H1 (cell line): Measurements from ENCODE around the gene SPIRE2. TPM values are rescaled to one million over a fixed set of nuclear protein-coding genes. Genes with fewer than 3 reads are reported as not detected.

ENCODE experiments used
- CTCF ChIA-PET: fragments of 300-600 bp; sonication (Branson Sonifier 250); formaldehyde crosslinking; loops from one replicate; lab custom pipeline; 2021; ENCODE audit not compliant: partially characterized antibody; lab: Charles Lee
- POLR2A ChIA-PET: fragments of 300-600 bp; sonication (Branson Sonifier 250); formaldehyde crosslinking; loops from one replicate; lab custom pipeline; 2021; ENCODE audit warnings: inconsistent platforms; ENCODE audit not compliant: partially characterized antibody; lab: Charles Lee
- DNase-seq, 2 experiments: peaks; one replicate each; pipeline versions ENCODE4 v3.0.0 to v3.0.0-alpha.2; 2010 to 2022; ENCODE audit warnings: low spot score in 2 of 2, low read depth in 1 of 2, mixed read lengths in 1 of 2
- FAIRE-seq: peaks from 2 replicates; lab custom pipeline; 2011; peaks lifted over from hg19 to GRCh38; lab: Jason Lieb, UNC
- H2AFZ ChIP-seq: 2 replicates; pipeline ENCODE4 v1.8.1; 2012; ENCODE audit warnings: low read length, inconsistent platforms
- H2AK5ac ChIP-seq: 2 replicates; pipeline ENCODE4 v1.6.1; 2013; ENCODE audit warnings: low read depth, low read length
- H2BK120ac ChIP-seq: replicated peaks from 2 replicates; pipeline ENCODE3; 2013; ENCODE audit warnings: low read depth, low read length, inconsistent platforms
- H2BK12ac ChIP-seq: 2 replicates; pipeline ENCODE4 v1.6.1; 2013; ENCODE audit warnings: low read depth, low read length
- H2BK15ac ChIP-seq: 2 replicates; pipeline ENCODE4 v1.6.1; 2013; ENCODE audit warnings: low read length
- H2BK20ac ChIP-seq: 2 replicates; pipeline ENCODE4 v1.6.1; 2013; ENCODE audit warnings: low read length
- H2BK5ac ChIP-seq: 2 replicates; pipeline ENCODE4 v1.6.1; 2013; ENCODE audit warnings: low read depth, low read length
- H3K14ac ChIP-seq: 2 replicates; pipeline ENCODE4 v1.6.1; 2013; ENCODE audit warnings: inconsistent platforms; ENCODE audit not compliant: insufficient read length
- H3K18ac ChIP-seq: 2 replicates; pipeline ENCODE4 v1.6.1; 2013; ENCODE audit warnings: low read length; ENCODE audit errors: extremely low read depth
- H3K23ac ChIP-seq: 2 replicates; pipeline ENCODE4 v1.6.1; 2013; ENCODE audit warnings: inconsistent platforms; ENCODE audit not compliant: insufficient read length
- H3K23me2 ChIP-seq: 2 replicates; pipeline ENCODE4 v1.6.1; 2013; ENCODE audit warnings: low read depth, low read length
- H3K27ac ChIP-seq: 2 replicates; pipeline ENCODE4 v1.6.1; 2011; ENCODE audit warnings: low read depth, low read length, inconsistent platforms
- H3K27me3 ChIP-seq, 4 experiments: replicated peaks in 1 of 4; 1 replicate in 1 of 4; 2 replicates in 3 of 4; pipeline versions ENCODE4 v1.6.1 to v1.8.1; 2011 to 2013; ENCODE audit warnings: low read length in 3 of 4, mild to moderate bottlenecking in 3 of 4, inconsistent platforms in 2 of 4, mixed read lengths in 2 of 4, moderate library complexity in 1 of 4; ENCODE audit not compliant: control insufficient read depth in 3 of 4, insufficient read depth in 3 of 4; ENCODE audit errors: extremely low read depth in 1 of 4
- H3K36me3 ChIP-seq, 4 experiments: 2 replicates each; pipeline versions ENCODE4 v1.6.1 to v1.8.1; 2011 to 2013; ENCODE audit warnings: mild to moderate bottlenecking in 4 of 4, low read length in 3 of 4, moderate library complexity in 2 of 4, control low read depth in 1 of 4, inconsistent platforms in 1 of 4; ENCODE audit not compliant: insufficient read depth in 4 of 4, control insufficient read depth in 2 of 4
- H3K4ac ChIP-seq: replicated peaks from 2 replicates; pipeline ENCODE3; 2013; ENCODE audit warnings: low read length, low read depth, mixed read lengths, inconsistent platforms; ENCODE audit not compliant: insufficient read length
- H3K4me1 ChIP-seq, 4 experiments: replicated peaks in 1 of 4; 1 replicate in 1 of 4; 2 replicates in 3 of 4; pipeline versions ENCODE4 v1.6.1 to v1.8.1; 2011 to 2013; ENCODE audit warnings: low read length in 3 of 4, inconsistent platforms in 2 of 4, mixed read lengths in 1 of 4; ENCODE audit not compliant: insufficient read depth in 4 of 4, control insufficient read depth in 3 of 4
- H3K4me2 ChIP-seq, 2 experiments: 2 replicates each; pipeline versions ENCODE4 v1.6.1 to v1.8.1; 2011 to 2013; ENCODE audit warnings: low read depth in 2 of 2, low read length in 2 of 2, control low read depth in 1 of 2, inconsistent platforms in 1 of 2, mild to moderate bottlenecking in 1 of 2; ENCODE audit not compliant: insufficient read depth in 1 of 2
- H3K4me3 ChIP-seq, 4 experiments: fragments of 200-600, 300-600 bp in 1 of 4; sonication (generic), shearing (Covaris generic), sonication (Bioruptor Twin) in 1 of 4; 2 replicates each; pipeline versions ENCODE4 v1.5.1 to v1.8.1; 2011 to 2016; ENCODE audit warnings: low read length in 4 of 4, low read depth in 3 of 4, control low read depth in 2 of 4, inconsistent platforms in 2 of 4, mild to moderate bottlenecking in 2 of 4, mixed read lengths in 1 of 4, moderate library complexity in 1 of 4; ENCODE audit not compliant: insufficient read depth in 2 of 4; ENCODE audit errors: extremely low read depth in 1 of 4
- H3K56ac ChIP-seq: replicated peaks from 2 replicates; pipeline ENCODE3; 2013; ENCODE audit warnings: low read depth, mild to moderate bottlenecking, mixed read lengths, low read length, inconsistent platforms; ENCODE audit not compliant: insufficient read length
- H3K79me1 ChIP-seq: 2 replicates; pipeline ENCODE4 v1.6.1; 2013; ENCODE audit warnings: low read depth, low read length, control low read depth
- H3K79me2 ChIP-seq, 2 experiments: 2 replicates each; pipeline versions ENCODE4 v1.6.1 to v1.8.1; 2012 to 2013; ENCODE audit warnings: low read length in 2 of 2, mild to moderate bottlenecking in 2 of 2, inconsistent platforms in 1 of 2; ENCODE audit not compliant: insufficient read depth in 2 of 2, control insufficient read depth in 1 of 2
- H3K9ac ChIP-seq, 4 experiments: replicated peaks in 1 of 4; 1 replicate in 1 of 4; 2 replicates in 3 of 4; pipeline versions ENCODE4 v1.6.1 to v1.8.1; 2011 to 2013; ENCODE audit warnings: low read depth in 3 of 4, low read length in 3 of 4, control low read depth in 2 of 4, mild to moderate bottlenecking in 2 of 4, moderate library complexity in 2 of 4, inconsistent platforms in 1 of 4; ENCODE audit errors: extremely low read depth in 1 of 4
- H3K9me3 ChIP-seq, 2 experiments: 2 replicates each; pipeline versions ENCODE4 v1.6.1 to v1.8.1; 2012 to 2013; ENCODE audit warnings: mild to moderate bottlenecking in 2 of 2, moderate library complexity in 2 of 2, control low read depth in 1 of 2, inconsistent platforms in 1 of 2, low read depth in 1 of 2, low read length in 1 of 2, mixed read lengths in 1 of 2; ENCODE audit not compliant: insufficient read depth in 2 of 2
- H4K20me1 ChIP-seq, 2 experiments: replicated peaks in 1 of 2; 2 replicates each; pipeline versions ENCODE3 to v1.8.1; 2011 to 2013; ENCODE audit warnings: inconsistent platforms in 2 of 2, low read length in 2 of 2, mild to moderate bottlenecking in 1 of 2; ENCODE audit not compliant: insufficient read depth in 2 of 2, control insufficient read depth in 1 of 2
- H4K5ac ChIP-seq: 2 replicates; pipeline ENCODE4 v1.6.1; 2013; ENCODE audit warnings: low read length, low read depth, mixed read lengths, inconsistent platforms; ENCODE audit not compliant: insufficient read length
- H4K8ac ChIP-seq: 2 replicates; pipeline ENCODE4 v1.8.0; 2013; ENCODE audit warnings: mild to moderate bottlenecking, moderate library complexity, low read length, inconsistent platforms; ENCODE audit not compliant: insufficient read depth; ENCODE audit errors: extremely low read depth
- H4K91ac ChIP-seq: replicated peaks from 2 replicates; pipeline ENCODE3; 2013; ENCODE audit warnings: low read length, mixed read lengths, inconsistent platforms; ENCODE audit not compliant: insufficient read length
- KDM1A ChIP-seq: fragments of 200-600, 300-600 bp; sonication (generic); IDR thresholded peaks from 2 replicates; pipeline ENCODE4 v1.7.1; 2016; ENCODE audit warnings: mild to moderate bottlenecking, low read length, borderline replicate concordance
- KDM4A ChIP-seq: IDR thresholded peaks from one replicate; pipeline ENCODE4 v1.7.1; 2012; ENCODE audit warnings: low read depth, mild to moderate bottlenecking, moderate library complexity, low read length, inconsistent platforms; ENCODE audit not compliant: severe bottlenecking
- MAX ChIP-seq: IDR thresholded peaks from 2 replicates; pipeline ENCODE4 v1.6.1; 2012; ENCODE audit warnings: inconsistent platforms
- NANOG ChIP-seq: IDR thresholded peaks from 2 replicates; pipeline ENCODE4 v1.6.1; 2011; ENCODE audit warnings: low read length, low read depth, mild to moderate bottlenecking, inconsistent platforms; ENCODE audit not compliant: insufficient read depth, poor library complexity, severe bottlenecking
- PHF8 ChIP-seq: fragments of 200-600 bp; sonication (generic); conservative IDR thresholded peaks from 2 replicates; pipeline ENCODE4 v1.7.1; 2012; ENCODE audit warnings: low read depth, mild to moderate bottlenecking, inconsistent platforms, low read length, moderate library complexity
- RBBP5 ChIP-seq: IDR thresholded peaks from 2 replicates; pipeline ENCODE4 v1.7.1; 2012; ENCODE audit warnings: low read depth, mild to moderate bottlenecking, inconsistent platforms, low read length, moderate library complexity, borderline replicate concordance
- SIN3A ChIP-seq, 2 experiments: IDR thresholded peaks in 1 of 2; conservative IDR thresholded peaks in 1 of 2; 2 replicates each; pipeline ENCODE4 v1.6.1; 2011 to 2012; ENCODE audit warnings: low read length in 2 of 2, improper control_type of control experiment in 1 of 2, low read depth in 1 of 2, mild to moderate bottlenecking in 1 of 2
- TAF1 ChIP-seq: IDR thresholded peaks from 2 replicates; pipeline ENCODE4 v1.6.1; 2011; ENCODE audit warnings: mild to moderate bottlenecking, low read depth, low read length
- WGBS, 2 experiments: shearing (Covaris generic) in 1 of 2; methylation state at CpG; one replicate each; pipeline versions ENCODE4 v1.1.6 to v1.1.7; 2013 to 2015; ENCODE audit warnings: low lambda C conversion rate in 2 of 2, mixed read lengths in 2 of 2, inconsistent platforms in 1 of 2, low coverage in 1 of 2, missing lambda C conversion rate in 1 of 2; ENCODE audit not compliant: insufficient replicate concordance in 2 of 2, insufficient coverage in 1 of 2, insufficient read length in 1 of 2; ENCODE audit errors: extremely low coverage in 1 of 2, missing lambda C conversion rate in 1 of 2; 5-methylcytosine and 5-hydroxymethylcytosine counted together
- polyA plus RNA-seq, 7 experiments: library from polyadenylated mRNA; depleted of rRNA in 3 of 7; stranded (reverse) in 5 of 7; unstranded in 2 of 7; fragments of >200 nt in 5 of 7; fragments of 200-250 nt in 2 of 7; gene quantifications; 1 replicate in 5 of 7; 2 replicates in 1 of 7; 4 replicates in 1 of 7; pipeline versions ENCODE4 v1.2.1 to v1.2.3, GENCODE V29; 2011 to 2013; ENCODE audit warnings: missing spikeins in 2 of 7, mixed read lengths in 2 of 7
- total RNA-seq: library from RNA; stranded (reverse); fragmentation: NEBNext Ultra II Directional; extraction: Animal tissue kit (Norgen Biotek cat#: 25700); gene quantifications from 2 replicates; pipeline ENCODE4 v1.2.1, GENCODE V29; 2021
- TF ChIP-seq, protein P1 (sequence below): IDR thresholded peaks from 2 replicates; pipeline ENCODE4 v1.6.1; 2012; ENCODE audit warnings: inconsistent platforms

The SPIRE2 gene
- total and polyA plus RNA-seq, 2 of the 8 experiments (the other 6 are each of a cell fraction or from before 2014, with no cell fraction given): 7.4 to 15.4 TPM

- Histone ChIP-seq H3K4me2 (peak overlapping the region; percentile 94 to 98), H4K20me1 (peaks cover 0 to 4% of the 10 kb centered on the region in 2 experiments), H3K23me2 (peaks cover 19% of the 10 kb centered on the region), H2BK20ac (no peak overlapping the region), H3K4ac (no peak overlapping the region), H2BK5ac (peak overlapping the region; percentile 4; the same call in 1 of the 2 replicates), H3K18ac (peak overlapping the region; percentile 41), H3K79me1 (no peaks in the 10 kb centered on the region), H3K79me2 (no peaks in the 10 kb centered on the region), H2BK15ac (peak overlapping the region; percentile 24; the same call in 1 of the 2 replicates), H2AK5ac (no peak overlapping the region), H2AFZ (peak overlapping the region; percentile 52; the same call in 1 of the 2 replicates), H3K27me3 (peaks cover 0 to 19% (median 16%) of the 10 kb centered on the region in 4 experiments; a peak in 6 of 7 replicates), H3K27ac (no peak overlapping the region), H3K9ac (peak overlapping the region in 2 of 4 experiments; percentile 16 to 37; a peak in 5 of 7 replicates), H3K4me3 (peak overlapping the region; percentile 53 to 66 (median 62)), H4K5ac (peak overlapping the region; percentile 51), H3K56ac (no peak overlapping the region), H4K91ac (peak overlapping the region; percentile 99), H4K8ac (peak overlapping the region; percentile 81; the same call in 1 of the 2 replicates), H2BK12ac (peak overlapping the region; percentile 63; the same call in 1 of the 2 replicates), H3K14ac (no peak overlapping the region), H3K4me1 (peaks cover 0 to 29% (median 18%) of the 10 kb centered on the region in 4 experiments; a peak in 6 of 7 replicates), H3K23ac (no peak overlapping the region), H3K9me3 (no peaks in the 10 kb centered on the region), H3K36me3 (no peaks in the 10 kb centered on the region), H2BK120ac (no peak overlapping the region)
- DNase-seq: peak in 1 of 2 experiments; percentile 74
- POLR2A ChIA-PET: interaction anchor here (0.7 to 2.6 kb wide), 9 partner anchors 9 to 220 kb away, joined by 3 to 17 read pairs (median 4); partner anchors contain the start of gene TCF25
- WGBS, 2 experiments: 5% methylated on average over 36 of the region's 39 CpGs; no CpG with 5 or more reads in 1 of the 2 experiments
- no peak for FAIRE-seq
- CTCF ChIA-PET: interaction anchor here (0.9 to 8.7 kb wide), 5 partner anchors 8 to 103 kb away, joined by 3 to 70 read pairs (median 4); no protein-coding TSS in a partner anchor
- TF ChIP-seq SIN3A (conservative IDR thresholded peaks at IDR 0.05 in 1 of 2, IDR thresholded peaks at IDR 0.05 in 1 of 2; ENCODE audit: low read depth in 1 of 2, low read length in 2 of 2) (peak in 1 of 2 experiments; percentile 47; a peak in 1 of 4 replicates), RBBP5 (peak; percentile 55), NANOG (no peak), PHF8 (0 out of 2 replicates have a peak, but pooled peaks have one; percentile 26), KDM1A (no peak; the same call in 1 of the 2 replicates), MAX (peak; percentile 93), KDM4A (peak; percentile 77), TAF1 (no peak)
- TF ChIP-seq, protein P1, sequence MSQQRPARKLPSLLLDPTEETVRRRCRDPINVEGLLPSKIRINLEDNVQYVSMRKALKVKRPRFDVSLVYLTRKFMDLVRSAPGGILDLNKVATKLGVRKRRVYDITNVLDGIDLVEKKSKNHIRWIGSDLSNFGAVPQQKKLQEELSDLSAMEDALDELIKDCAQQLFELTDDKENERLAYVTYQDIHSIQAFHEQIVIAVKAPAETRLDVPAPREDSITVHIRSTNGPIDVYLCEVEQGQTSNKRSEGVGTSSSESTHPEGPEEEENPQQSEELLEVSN: peak; percentile 78
These were observed 89.6 kb downstream of the SPIRE2 start for GRCh38 chr16:89917773-89918452.
